DMS 273 (cell line): ENCODE data around the gene RTP2.

ENCODE experiments used
- DNase-seq: peaks from one replicate; lab custom pipeline; 2025; ENCODE audit not compliant: unreplicated experiment; lab: John Stamatoyannopoulos, UW

Gene RTP2

DNA sequence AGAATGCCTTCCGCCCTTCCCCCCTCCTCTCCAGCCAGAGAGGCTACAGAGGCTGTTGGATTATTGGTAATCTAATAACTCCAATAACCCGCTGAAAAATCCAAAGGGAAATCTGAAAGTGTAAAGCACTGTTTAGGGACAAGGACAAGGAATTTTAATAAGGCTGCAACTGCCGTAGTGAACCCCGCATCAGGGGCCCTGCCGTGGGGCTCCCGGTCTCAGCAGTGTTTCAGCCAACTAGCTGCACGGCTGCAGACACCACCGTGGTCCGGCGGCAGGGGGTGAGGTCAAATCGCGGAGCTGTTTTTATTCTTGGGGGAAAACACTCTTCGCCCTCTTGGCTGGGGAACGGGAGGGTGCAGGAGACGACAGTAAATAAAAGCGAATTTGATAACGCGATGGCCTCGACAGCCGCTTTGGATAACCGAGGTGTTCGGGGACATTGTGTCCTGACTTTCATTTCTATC lies 36.8 kb upstream of the RTP2 start:
- no peak for DNase-seq

DNA sequence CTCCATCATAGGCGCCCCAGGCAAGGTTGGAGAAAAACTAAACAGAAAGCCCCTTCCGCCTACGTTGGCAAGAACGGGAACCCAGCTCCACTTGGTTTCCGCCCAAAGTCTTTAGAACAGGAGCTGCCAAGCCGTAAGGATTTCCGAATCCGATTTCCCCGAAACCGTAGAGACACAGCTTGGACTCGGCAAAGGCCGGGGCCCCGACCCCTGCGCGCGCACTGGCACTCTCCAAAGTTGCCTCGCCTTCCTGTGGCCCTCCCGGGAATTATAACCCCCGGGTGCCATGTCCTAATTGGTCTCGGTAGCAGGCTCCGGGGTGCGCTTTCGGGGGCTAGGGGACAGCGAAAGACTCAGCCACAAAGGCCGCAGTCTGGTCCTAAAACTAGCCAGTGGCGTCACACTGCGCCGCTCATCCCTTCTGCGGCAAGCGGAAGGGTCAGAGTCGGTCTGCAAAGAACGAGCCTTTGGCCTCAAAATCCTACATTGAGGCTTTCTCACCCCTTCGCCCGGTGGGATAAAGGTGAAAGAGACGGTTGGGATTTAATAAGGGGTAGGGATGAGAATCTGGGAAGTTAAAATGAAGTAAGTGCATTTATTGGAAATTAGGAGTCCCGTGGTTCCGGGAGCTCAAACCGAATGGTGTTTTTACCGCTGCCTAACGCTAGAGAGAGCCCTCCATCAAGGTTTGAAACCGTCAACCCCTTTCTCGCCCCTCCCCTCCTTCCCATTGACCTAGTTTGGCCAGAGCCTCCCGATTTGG lies 36.2 kb upstream of the RTP2 start:
- DNase-seq: peak; percentile 95

DNA sequence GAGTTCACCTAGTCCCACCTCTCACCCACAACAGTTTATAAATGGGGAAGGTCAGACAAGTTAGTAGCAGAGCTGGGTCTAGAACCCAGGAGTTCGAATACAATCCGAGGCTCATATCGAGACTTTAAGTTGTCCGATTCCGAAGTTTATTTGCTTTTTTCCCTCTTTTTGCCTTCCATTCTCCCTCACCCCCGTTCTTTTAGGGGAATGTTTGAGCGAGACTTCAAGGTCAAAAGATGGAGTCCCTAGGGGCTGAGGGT lies 35.6 kb upstream of the RTP2 start:
- no peak for DNase-seq

DNA sequence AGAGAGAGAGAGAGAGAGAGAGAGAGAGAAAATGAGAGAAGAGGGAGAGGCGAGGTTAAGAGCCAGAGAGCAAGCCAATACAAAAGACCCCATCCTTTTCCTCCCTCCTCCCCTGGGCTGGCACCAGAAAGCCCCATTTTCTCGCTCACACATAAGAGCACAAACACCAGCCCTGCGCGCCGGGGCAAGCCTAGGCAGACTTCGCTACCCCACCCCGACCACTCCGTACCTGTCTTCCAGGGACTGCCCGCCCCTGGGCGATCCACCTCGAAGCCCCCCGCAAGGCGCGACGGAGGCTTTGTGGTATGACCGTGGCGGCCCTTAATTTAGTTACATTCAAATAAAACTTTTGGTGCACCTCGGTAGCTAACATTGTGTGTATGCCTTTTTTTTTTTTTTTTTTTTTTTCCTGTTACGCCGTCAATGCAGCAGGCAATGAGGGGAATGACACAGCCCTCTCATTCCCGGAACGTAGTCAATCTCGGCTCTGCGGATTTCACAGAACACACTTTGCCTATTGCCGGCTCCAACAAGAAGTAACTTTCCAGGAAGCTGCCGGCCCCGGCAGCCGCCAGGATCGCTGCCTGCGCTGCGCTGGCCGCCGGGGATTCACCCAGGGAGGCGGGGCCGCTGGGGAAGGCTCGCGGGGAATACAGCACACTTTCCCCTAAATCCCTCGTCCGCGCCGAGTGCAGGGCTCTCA lies 35.2 kb upstream of the RTP2 start:
- peak; percentile 67 for DNase-seq

DNA sequence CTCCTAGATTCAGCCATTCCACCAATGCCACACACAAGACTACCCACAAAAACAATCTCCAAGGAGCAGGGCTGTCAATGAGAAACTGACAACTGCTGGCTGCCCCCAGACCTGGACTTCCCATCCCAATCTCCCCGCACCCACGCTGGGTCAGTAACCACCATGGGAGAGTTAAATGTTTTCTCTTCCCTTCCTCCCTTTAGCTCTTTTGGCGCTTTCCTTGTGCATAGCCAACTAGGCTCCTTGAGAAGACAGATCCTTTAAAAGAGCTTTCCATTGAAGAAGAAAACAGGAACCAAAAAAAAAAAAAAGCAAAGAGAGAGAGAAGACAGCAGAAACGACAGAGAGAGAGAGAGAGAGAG lies 34.6 kb upstream of the RTP2 start:
- no peak for DNase-seq

DNA sequence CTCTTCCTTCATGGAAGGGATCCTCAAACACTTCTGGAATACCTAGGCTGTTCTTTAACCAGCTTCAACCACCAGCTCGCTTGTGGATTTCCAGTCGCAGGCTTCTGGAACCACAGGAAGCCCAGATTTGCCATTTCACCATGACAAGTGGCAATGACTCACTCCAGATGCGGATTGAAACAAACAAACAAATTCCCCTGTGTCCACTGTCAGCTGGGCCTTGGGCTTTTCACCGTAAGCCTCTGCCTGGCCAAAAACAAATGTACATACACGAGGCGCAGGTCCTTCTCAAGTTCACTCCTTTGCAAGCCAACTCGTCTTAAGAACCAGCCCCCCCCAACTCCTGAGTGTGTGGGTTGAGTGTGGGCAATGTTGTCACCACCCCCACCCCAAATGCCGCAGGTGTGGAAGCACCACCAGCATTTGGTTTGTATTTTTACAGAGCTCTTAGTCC lies 34.1 kb upstream of the RTP2 start:
- no peak for DNase-seq

DNA sequence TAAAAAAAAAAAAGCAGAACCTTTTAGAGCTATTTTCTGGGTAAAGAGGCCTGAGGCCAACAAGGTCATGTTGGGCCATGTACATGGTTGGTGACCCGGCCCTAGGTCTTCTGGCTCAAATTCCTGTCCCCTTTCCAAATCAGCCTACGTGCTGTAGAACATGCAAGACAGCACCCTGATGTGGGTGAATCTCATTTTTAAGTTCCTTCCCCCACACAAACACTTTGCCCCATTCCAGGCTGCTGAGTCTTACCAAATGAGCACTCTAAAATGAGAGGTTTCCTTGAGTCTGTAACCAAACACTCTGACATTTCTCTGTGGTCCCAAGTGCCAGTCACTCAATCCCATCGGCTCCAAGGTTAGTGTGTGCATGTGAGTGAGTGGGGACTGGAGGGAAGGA lies 33.5 kb upstream of the RTP2 start:
- no peak for DNase-seq

DNA sequence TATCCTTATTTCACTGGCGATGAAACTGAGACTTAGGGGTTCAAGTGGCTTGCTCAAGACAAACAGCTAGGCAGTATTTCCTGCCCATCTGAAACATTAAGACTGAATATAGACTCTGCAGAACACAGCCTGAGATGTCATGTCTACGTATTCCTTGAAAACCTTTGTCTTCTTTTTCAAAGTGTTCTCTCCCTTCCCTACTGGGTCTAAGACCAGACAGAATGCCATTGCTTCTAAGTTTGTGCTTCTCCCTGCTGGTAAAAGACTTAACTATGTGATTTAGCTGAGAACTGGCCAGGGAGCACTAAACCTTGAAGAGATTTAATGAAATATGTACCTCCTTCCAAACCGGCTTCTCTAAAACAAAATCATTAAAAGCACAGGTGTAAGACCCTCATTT lies 33.0 kb upstream of the RTP2 start:
- no peak for DNase-seq

DNA sequence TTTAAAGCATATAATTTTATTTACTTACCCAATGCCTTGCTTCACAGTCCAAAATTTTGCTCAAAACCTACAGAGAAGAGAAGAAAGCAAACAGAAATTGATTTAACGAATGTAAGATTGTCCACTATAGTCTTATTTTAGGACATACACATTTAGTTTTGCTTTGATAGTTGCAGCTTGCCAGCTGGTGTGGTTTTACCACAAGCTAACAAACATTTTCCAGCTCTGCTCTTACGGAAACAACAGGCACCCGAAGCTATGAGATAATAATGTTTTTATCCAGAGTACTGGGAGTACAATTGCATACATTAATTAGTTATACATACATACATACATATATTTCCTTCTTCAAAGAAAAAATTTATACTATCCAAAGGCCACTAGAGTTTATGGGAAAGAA lies 32.5 kb upstream of the RTP2 start:
- DNase-seq: no peak

DNA sequence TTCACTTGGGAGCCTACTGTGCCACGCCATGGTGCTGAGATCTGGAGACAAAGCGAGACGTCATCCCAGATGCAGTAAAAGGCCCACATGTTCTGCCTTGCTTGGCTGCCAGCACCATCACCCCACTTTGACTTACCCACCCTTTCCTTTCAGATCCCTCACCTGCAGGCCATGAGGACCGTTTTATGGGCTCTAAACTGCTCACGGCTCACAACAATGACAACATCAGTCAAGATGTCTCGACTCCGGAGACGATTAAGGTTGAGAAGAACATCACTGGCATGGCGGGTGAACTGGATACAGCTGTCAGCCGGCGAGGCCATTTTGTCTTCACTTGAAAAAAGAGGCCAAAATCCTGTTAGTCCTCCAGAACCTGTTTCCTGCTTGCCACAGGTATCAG lies 31.0 kb upstream of the RTP2 start:
- DNase-seq: no peak

DNA sequence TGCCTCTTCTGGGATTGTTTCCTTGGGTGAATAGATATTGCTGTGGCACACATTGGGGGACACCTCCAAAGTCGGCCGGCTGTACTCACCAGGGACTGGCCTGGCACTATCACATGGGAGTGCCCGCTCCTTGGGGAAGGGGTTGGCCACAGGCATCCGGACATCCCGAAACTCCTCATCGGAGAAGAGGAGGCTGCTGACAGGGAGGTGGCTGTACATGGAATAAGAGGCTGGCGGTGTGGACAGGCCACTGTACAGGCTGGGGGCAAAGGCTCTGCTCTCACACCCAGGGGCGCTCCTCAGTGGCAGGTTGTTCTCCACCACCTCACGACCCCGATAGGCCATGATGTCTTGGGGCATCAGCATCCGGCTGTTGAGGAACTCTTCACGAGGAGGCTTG lies 27.2 kb upstream of the RTP2 start:
- DNase-seq: no peak

DNA sequence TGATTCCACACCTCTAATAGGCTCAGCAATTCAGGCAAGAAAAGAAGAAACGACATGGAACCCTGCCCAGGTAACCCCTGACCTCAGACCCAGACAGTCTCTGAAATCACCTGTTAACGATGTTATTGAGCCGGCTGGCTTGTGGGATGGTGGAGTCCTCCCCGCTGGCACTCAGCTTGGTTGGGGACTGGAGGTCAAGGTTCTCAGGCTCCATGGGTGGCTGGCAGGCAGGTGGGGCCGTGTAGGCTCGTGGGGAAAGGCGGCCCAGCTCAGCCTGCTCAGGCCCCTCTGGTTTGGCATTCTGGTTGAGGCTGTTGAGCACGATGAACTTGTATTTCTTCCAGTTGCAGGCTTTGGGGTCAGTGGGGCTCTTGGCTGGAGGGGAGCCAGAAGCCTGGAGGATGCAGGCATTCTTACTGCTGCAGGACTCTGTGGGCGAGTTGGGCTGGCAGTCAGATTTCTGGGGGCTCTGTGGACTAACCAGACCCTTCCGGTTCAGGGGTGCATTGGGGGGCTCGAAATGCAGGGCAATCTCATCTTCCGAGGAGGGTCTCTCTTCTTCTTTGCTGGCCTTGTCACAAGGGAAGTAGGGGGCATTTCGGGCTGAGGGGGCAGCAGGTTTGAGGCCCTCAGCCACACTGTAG lies 26.7 kb upstream of the RTP2 start:
- no peak for DNase-seq

DNA sequence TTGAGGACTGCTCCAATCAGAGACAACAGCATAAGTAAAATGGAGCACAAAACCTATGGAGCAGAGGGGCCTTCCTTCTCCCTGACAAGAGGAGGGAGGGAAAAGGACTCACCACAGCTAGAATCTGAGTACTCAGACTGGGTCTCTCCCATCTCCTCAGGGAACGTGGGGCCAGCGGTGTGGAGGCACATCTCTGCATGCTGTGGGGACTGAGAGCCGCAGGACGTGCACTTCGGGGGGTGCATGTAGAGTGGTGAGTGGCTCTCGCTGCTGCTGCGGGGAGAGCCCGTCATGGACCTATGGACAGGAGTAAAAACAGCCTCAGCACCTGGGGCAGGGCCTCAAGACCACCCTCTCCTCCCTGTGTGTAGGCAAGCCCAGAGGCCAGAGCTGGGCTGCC lies 25.9 kb upstream of the RTP2 start:
- DNase-seq: no peak

DNA sequence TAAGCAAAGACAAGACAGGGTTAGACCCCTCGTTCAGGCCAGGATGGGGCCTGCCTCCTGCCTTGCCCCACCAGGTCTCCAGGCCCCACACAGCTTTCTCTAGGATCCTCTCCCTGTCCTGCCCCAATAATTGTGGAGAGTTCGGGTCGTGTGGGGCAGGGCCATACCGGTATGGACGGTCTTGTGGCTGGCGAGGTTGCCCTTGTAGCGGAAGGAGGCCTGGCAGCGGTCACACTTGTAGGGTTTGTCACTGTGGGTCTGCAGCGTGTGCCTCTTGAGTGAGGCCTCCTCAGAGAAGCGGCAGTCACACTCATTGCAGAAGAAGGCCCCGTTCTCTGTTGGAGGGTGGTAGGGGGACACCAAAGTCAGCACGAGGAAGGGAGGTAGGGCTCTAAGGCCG lies 24.2 kb upstream of the RTP2 start:
- no peak for DNase-seq

DNA sequence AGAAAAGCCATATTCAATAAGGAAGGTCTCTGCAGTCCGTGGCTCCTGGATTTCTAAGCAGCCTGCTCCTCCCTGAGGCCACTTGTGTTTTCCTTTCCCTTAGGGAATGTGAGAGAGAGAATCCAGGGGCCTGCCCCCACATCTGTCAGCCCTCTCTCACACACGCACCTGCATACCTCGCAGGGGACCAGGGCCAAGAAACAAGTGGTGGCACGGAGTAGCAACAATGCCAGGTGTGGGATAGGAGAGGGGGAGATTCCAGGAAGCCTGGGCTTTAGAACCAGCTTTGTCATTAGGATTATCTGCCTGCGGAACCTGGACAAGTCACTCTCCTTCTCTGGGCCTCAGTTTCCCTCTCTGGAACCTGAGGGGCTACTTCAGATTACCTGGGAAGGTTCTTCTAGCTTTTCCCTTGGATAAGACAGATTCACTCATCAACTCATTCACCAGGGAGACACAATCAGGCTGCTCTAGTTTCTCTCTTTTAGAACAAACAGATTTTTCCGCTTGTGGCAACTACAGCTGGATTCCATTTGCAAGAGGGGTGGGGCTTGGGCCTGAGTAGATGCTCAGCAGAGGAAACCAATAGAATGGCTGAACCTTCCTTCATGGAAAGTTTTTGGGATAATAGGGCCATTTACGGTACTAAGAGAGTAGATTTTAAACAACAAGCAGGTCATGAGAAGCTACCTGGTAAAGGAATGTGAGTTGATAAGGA lies 23.5 kb upstream of the RTP2 start:
- no peak for DNase-seq

DNA sequence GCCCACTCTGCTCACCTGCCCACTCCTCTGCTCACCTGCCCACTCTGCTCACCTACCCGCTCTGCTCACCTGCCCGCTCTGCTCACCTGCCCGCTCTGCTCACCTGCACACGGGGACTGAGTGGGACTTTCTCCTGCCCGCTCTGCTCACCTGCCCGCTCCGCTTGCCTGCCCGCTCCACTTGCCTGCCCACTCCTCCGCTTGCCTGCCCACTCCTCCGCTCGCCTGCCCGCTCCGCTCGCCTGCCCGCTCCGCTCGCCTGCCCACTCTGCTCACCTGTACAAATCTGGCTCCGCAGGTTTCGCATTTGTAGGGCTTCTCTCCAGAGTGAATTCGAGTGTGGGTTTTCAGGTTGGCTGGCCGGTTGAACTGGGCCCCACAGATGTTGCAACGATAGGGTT lies 22.9 kb upstream of the RTP2 start:
- DNase-seq: no peak

DNA sequence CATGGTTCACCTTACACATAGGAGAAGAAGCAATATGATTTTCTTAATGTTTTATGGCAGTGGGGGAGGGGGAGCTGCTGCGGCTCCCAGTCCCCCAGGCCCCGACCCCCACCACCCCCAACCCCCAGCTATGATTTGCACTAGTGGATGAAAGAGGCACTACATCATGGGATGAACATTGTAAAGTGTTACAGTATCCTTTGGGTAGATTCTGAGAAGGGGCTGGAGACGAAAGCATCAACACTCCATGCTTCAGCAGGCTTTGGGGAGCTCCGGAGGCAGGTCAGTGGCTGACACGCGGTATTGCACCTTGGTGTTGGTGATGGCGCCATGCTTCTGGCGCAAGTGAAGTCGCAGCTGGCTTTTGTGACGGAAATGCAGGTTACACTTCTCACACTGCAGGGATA lies 19.9 kb upstream of the RTP2 start:
- no peak for DNase-seq

DNA sequence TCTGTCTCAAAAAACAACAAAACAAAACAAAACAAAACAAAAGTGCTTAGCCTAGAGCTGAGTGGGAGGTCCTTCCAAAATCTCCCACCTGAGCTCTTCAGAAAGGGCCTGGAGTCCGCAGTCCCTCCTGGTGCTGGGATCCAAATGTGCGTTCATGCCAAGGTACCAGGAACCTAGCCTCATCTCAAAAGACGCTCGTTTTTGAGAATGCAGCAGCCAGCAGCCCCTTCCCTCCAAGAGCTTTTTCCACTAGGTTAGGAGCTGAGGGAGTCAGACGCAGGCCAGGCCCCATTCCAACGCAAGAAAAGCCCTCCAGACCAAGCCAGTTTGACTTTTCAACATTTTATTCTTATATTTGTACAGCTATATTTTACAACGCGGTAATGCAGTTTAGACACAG lies 18.7 kb upstream of the RTP2 start:
- no peak for DNase-seq

DNA sequence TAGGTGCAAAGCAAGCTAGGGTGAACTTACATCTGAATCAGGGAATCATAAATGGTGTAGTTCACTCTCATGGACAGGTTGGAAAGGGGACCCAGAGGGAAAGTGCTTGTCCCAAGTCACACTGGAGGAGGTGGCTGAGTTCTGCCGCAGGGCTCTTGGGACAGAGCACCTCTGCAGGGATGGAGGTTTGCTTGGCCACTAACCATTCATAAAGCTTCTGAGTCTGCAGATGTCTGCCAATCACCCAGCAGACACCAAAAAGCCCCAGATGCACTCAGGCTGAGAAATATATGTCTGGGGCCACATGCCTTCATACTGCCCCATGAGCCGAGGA lies 17.9 kb upstream of the RTP2 start:
- DNase-seq: no peak

DNA sequence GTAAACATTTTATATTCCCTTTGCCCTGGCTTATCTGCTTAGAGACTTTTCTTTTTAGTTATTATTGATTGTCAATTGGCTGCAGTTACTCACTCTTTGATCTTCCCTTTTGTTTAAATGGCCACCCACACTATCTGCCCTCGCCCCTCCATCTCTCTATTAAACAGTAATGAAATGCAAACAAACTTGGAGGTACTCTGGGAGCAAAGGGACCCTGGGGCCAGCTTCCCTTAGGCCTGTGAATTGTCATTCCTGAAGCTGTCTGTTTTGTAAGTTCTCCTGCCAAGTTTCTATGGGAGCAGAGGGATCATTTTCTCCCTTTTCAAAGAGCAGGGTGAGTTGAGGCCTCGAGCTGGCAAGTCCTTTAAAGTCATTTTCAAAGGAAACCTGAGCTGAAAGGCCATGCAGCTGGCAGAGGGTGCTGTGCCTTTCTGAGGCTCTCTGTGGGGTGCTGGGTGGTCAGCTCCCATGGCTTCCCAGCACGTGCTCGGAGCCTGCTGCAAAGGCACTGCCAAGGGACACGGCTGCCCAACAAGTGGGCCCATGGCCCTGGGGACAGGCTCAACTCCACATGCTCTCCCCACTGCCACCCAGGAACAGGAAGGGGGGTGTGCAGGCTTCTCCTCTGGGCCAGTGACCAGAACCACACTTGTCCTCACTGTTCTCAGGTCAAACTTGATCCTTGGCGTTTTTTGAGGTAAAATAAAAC lies 17.4 kb upstream of the RTP2 start:
- DNase-seq: no peak

DNA sequence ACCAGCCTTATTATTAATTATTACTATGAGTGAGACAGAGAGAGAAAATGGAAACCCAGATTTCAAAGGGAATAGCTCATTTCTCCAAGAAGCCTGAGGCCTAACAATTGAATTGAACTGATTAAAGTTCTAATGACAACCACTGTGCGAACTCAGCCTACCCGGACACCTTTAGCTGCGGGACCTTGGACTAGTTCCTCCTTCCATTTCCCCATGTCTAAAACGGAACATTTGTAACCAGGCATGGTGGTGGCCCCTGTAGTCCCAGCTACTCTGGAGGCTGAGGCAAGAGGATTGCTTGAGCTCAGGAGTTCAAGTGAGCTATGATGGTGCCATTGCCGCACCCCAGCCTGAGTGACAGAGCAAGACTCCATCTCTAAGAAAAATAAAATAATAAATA lies 16.4 kb upstream of the RTP2 start:
- DNase-seq: no peak
